Vagina (tissue), 2 donors: Measurements from ENCODE around the gene SPHKAP.

Experiments used
- POLR2A ChIP-seq, 2 donors: fragments of 450-650 bp; IDR thresholded peaks; one replicate each; pipeline ENCODE4 v1.6.1; 2017; ENCODE audit warnings: antibody characterized with exemption in 2 of 2, mild to moderate bottlenecking in 2 of 2, moderate library complexity in 2 of 2
- POLR2AphosphoS5 ChIP-seq, 2 donors: sonication (generic); formaldehyde crosslinking; IDR thresholded peaks; one replicate each; pipeline ENCODE4 v1.9.0; 2017; ENCODE audit warnings: antibody characterized with exemption in 2 of 2, mild to moderate bottlenecking in 2 of 2, low read depth in 1 of 2; ENCODE audit not compliant: insufficient read depth in 1 of 2
- TF ChIP-seq, protein P1 (sequence below), 3 experiments: fragments of 450-650 bp in 2 of 3; fragments of 200-600 bp in 1 of 3; sonication (generic) in 1 of 3; IDR thresholded peaks; one replicate each; pipeline ENCODE4 v1.5.1; 2017 to 2019; ENCODE audit warnings: antibody characterized with exemption in 3 of 3, mild to moderate bottlenecking in 2 of 3, moderate library complexity in 2 of 3

DNA sequence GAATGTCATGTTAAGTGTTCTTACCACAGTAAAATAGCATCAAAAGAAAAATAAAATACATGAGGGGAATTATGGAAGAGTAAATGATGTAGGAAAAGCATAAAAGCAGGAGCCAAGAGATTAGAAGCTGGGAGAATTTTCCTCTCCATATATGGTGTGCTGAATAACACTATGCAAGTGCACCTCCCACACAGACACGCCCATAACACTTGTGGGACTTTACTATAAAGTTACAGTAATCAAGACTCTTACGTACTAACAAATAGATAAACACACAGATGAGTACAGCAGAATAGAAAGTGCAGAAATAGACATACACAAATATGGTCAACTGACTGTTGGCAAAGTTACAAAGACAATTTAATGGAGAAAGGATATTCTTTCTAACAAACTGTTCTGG, 16.0 kb upstream of the SPHKAP start:
- TF ChIP-seq, protein P1, sequence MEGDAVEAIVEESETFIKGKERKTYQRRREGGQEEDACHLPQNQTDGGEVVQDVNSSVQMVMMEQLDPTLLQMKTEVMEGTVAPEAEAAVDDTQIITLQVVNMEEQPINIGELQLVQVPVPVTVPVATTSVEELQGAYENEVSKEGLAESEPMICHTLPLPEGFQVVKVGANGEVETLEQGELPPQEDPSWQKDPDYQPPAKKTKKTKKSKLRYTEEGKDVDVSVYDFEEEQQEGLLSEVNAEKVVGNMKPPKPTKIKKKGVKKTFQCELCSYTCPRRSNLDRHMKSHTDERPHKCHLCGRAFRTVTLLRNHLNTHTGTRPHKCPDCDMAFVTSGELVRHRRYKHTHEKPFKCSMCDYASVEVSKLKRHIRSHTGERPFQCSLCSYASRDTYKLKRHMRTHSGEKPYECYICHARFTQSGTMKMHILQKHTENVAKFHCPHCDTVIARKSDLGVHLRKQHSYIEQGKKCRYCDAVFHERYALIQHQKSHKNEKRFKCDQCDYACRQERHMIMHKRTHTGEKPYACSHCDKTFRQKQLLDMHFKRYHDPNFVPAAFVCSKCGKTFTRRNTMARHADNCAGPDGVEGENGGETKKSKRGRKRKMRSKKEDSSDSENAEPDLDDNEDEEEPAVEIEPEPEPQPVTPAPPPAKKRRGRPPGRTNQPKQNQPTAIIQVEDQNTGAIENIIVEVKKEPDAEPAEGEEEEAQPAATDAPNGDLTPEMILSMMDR (IDR thresholded peaks at IDR 0.05): no peak
- TF ChIP-seq POLR2A (IDR thresholded peaks at IDR 0.05) (no peak), POLR2AphosphoS5 (IDR thresholded peaks at IDR 0.05; ENCODE audit: insufficient read depth in 1 of 2, low read depth in 1 of 2) (no peak)
